GM18907 (cell line): ENCODE results near the gene CCDC124.

ENCODE experiments used
- ATAC-seq: cut with Tn5 transposase; IDR thresholded peaks from one replicate; pipeline ENCODE4 v1.9.1; 2021; ENCODE audit warnings: mild to moderate bottlenecking, moderate library complexity; ENCODE audit not compliant: unreplicated experiment

CCDC124 gene

GRCh38 chr19:17951990-17952976, 19.5 kb downstream of the CCDC124 start:
- ATAC-seq, result no peak

DNA sequence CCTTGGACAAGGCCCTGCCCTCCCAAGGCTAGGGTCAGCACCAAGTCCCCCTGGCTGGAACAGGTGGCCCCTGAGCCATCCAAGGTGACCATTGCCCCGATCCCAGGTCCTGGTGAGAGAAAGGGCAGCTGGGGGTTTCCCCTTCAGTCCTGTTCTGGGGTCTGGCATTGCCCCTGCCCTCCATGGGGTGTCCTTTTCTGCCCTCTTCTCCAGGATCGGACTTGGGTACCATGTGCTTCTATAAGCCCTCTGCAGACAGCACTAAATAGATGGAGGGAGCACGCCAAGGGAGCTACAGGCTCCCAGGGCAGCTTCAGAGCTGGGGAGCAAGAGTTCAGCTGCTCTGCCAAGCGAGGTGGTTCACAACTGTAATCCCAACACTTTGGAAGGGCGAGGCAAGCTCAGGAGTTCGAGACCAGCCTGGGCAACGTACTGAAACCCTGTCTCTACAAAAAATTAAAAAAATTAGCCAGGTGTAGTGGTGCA, 20.5 kb downstream of the CCDC124 start:
- no peak for ATAC-seq

GRCh38 chr19:17953869-17954268, 21.1 kb downstream of the CCDC124 start:
- no peak for ATAC-seq

- ATAC-seq, result no peak
These were observed 21.6 kb downstream of the CCDC124 start for GRCh38 chr19:17954401-17954800.

GRCh38 chr19:17957149-17957849, 24.5 kb downstream of the CCDC124 start:
- no peak for ATAC-seq

- no peak for ATAC-seq
These were observed 25.1 kb downstream of the CCDC124 start for GRCh38 chr19:17957885-17958284.

GRCh38 chr19:17963936-17964691, 31.3 kb downstream of the CCDC124 start:
- no peak for ATAC-seq

GRCh38 chr19:17965370-17966128, 32.7 kb downstream of the CCDC124 start:
- no peak for ATAC-seq

DNA sequence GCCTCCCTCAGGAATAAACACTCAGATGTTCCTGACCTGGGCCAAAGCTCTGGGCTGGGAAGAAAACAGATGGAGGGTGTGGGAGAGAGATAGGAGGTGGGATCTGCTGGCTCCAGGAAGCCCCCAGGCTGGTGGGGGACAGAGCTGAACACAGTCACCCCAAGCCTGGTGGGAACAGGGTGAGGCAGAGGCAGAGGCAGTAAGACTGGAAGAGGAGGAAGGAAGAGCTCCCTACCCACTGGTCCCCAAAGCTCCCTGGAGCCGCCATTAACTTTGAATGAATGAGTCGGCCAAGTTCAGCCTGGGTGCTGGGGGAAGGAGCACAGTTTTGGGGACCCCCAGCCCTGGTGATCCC, 33.3 kb downstream of the CCDC124 start:
- ATAC-seq, result no peak

GRCh38 chr19:17966550-17967256, 33.9 kb downstream of the CCDC124 start, which contains the start of gene KCNN1:
KCNN1 (plus strand) TSS chr19:17967107; CDS start chr19:17973889, 6,782 bp downstream.
- no peak for ATAC-seq

- no peak for ATAC-seq
These were observed 34.6 kb downstream of the CCDC124 start for GRCh38 chr19:17967257-17968051.

DNA sequence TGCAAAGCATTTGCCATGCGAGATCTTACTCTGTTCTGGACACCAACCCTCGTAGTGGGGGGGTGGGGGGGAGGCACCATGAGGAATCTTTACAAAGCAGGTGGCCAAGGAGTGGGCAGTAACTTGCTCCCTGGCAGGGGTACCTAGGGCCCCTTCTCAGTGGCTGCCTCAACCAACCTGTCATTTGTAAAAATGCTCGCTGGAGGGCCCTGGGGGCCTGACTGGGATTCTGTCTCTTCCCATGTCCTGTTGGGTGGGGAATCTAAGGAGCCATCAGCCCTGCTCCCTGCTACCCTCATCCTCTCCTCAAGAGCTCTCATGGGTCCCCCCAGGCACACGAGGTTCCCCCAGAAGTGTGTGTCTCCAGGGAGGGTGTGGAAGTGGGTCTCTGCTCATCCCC, 35.5 kb downstream of the CCDC124 start:
- ATAC-seq, result no peak

- no peak for ATAC-seq
These were observed 36.4 kb downstream of the CCDC124 start for GRCh38 chr19:17969096-17969792.

DNA sequence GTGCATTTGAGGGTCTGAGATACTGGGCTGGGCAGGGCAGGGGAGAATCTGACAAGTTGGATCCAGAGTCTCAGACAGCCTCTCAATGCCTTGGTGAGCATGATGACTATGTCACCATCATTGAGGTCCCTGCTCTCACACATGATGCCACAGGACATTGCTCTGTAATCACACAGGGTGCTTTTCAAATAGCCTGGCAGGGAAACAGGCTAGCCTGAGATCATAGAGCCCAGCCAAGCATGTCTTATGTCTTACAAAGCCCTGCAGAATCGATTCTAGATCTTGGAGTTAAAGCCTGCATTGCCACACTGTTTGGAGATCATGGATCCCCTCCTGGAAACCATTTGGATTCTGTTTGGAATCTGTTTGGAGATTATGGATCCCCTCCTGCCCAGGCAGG, 39.4 kb downstream of the CCDC124 start:
- no peak for ATAC-seq

DNA sequence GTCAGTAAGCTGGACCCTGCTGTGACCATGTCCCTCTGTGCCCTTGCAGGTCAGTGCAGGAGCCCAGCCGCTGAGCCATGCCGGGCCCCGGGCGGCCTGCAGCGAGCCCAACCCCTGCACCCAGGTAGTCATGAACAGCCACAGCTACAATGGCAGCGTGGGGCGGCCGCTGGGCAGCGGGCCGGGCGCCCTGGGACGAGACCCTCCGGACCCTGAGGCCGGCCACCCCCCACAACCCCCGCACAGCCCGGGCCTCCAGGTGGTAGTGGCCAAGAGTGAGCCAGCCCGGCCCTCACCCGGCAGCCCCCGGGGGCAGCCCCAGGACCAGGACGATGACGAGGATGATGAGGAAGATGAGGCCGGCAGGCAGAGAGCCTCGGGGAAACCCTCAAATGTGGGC, 40.9 kb downstream of the CCDC124 start:
- ATAC-seq, result no peak

DNA sequence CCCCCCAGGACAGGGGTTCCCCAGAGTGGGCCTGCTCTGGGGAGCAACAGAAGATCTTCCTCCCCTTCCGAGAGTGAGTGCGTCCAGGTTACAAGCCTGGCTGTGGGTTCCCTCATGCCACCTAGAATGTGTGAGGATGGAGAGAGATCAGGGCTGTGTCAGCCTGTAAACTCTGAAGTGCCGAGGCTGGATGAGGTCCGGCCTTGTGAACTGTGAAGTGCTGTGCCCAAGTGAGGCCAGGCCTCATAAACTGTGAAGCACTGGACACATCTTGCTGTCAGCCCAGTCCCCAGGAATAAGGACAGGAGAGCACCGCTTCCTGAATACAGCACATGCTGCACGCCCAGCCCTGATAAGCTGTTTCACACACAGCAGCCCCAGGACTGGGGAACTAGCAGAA, 41.7 kb downstream of the CCDC124 start:
- no peak for ATAC-seq

- ATAC-seq, result no peak
These were observed 42.2 kb downstream of the CCDC124 start for GRCh38 chr19:17975032-17975431.

DNA sequence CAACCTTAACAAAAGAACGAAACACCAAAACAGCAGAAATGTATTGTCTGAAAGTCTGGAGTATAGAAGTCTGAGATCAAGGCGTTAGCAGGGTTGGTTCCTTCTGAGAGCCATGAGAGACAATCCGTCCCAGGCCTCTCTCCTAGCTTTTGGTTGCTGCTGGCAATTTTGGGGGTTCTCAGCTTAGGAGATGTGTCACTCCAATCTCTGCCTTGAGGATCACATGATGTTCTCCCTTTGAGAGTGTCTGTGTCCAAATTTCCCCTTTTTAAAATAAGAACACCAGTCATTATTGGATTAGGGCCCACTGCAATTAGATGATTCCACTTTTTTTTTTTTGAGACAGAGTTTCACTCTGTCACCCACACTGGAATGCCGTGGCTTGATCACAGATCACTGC, 44.2 kb downstream of the CCDC124 start:
- no peak for ATAC-seq
